Upper lobe of left lung (tissue), 6 donors: ENCODE data around the gene CIC. TPM values are rescaled to one million over a fixed set of nuclear protein-coding genes. Genes with fewer than 3 reads are reported as not detected.
A peak's percentile ranks its signal among the peaks of the same experiment; 100 is the strongest.

Source experiments
- ATAC-seq, 2 donors: fragments of 200-7000 bp; cut with Tn5 transposase; one replicate each; pipeline ENCODE4 v1.9.1; 2022; ENCODE audit warnings: mild to moderate bottlenecking in 2 of 2, moderate library complexity in 2 of 2; ENCODE audit not compliant: low FRiP score in 2 of 2
- DNase-seq, 2 donors: peaks; one replicate each; pipeline ENCODE4 v3.0.0-alpha.2; 2019 to 2020
- H3K27ac ChIP-seq, 4 donors: fragments of 200-600 bp; sonication (generic); one replicate each; pipeline ENCODE4 v1.5.1; 2016 to 2019
- H3K27me3 ChIP-seq, 4 donors: fragments of 200-600 bp; sonication (generic); one replicate each; pipeline ENCODE4 v1.5.1; 2017 to 2019
- H3K36me3 ChIP-seq, 4 donors: fragments of 200-600 bp; sonication (generic); one replicate each; pipeline ENCODE4 v1.5.1; 2016 to 2019
- H3K4me1 ChIP-seq, 4 donors: fragments of 200-600 bp; sonication (generic); one replicate each; pipeline ENCODE4 v1.5.1; 2018 to 2019
- H3K4me3 ChIP-seq, 4 donors: fragments of 200-600 bp; sonication (generic); one replicate each; pipeline ENCODE4 v1.5.1; 2017 to 2019; ENCODE audit warnings: mild to moderate bottlenecking in 2 of 4, moderate library complexity in 1 of 4
- H3K9me3 ChIP-seq, 4 donors: fragments of 200-600 bp; sonication (generic); one replicate each; pipeline ENCODE4 v1.5.1; 2018 to 2019
- CTCF ChIP-seq, 6 experiments: fragments of 450-650 bp in 4 of 6; fragments of 200-600 bp in 2 of 6; sonication (generic) in 2 of 6; IDR thresholded peaks; one replicate each; pipeline ENCODE4 v1.5.1; 2016 to 2019; ENCODE audit warnings: antibody characterized with exemption in 6 of 6
- EP300 ChIP-seq, 4 donors: sonication (generic); formaldehyde crosslinking; IDR thresholded peaks; one replicate each; pipeline ENCODE4 v1.5.1; 2017; ENCODE audit warnings: antibody characterized with exemption in 4 of 4, control low read depth in 2 of 4
- POLR2A ChIP-seq, 4 donors: fragments of 450-650 bp; IDR thresholded peaks; one replicate each; pipeline ENCODE4 v1.5.1; 2016 to 2017; ENCODE audit warnings: antibody characterized with exemption in 4 of 4, mild to moderate bottlenecking in 2 of 4
- POLR2AphosphoS5 ChIP-seq, 2 donors: sonication (generic); formaldehyde crosslinking; IDR thresholded peaks; one replicate each; pipeline ENCODE4 v1.5.1; 2017; ENCODE audit warnings: antibody characterized with exemption in 2 of 2
- WGBS, 2 donors: methylation state at CpG; one replicate each; pipeline ENCODE4 v1.1.5; 2017 to 2018; 5-methylcytosine and 5-hydroxymethylcytosine counted together
- total RNA-seq, 6 donors: library from RNA; depleted of rRNA in 4 of 6; stranded (reverse); fragments of >200 nt in 4 of 6; gene quantifications; one replicate each; pipeline versions ENCODE4 v1.1.0 to v1.2.1, GENCODE V29; 2016 to 2021
- donor health status: DM: no; HTN: no; CAD: no; lungs with moderate emphysema.
- donor health status: DM: no; HTN: yes; CAD: no; lungs with severe emphysema.

Gene CIC
- total RNA-seq, 6 donors from 2014 or later = 52.6 to 170 (median 77.7) TPM

- H3K36me3 ChIP-seq = peaks cover 2 to 22% (median 7%) of the 10 kb centered on the region in 4 donors
- peaks cover 67 to 92% (median 77%) of the 10 kb centered on the region in 4 donors for H3K4me1 ChIP-seq
- H3K27me3 ChIP-seq = no peaks in the 10 kb centered on the region
- peak overlapping the region in 3 of 4 donors; percentile 83 to 88 (median 88) for H3K4me3 ChIP-seq
- DNase-seq (no peak), ATAC-seq (no peak)
- 18 to 24% methylated on average over 6 of the region's 6 CpGs for WGBS, 2 donors
- peak overlapping the region; percentile 96 to 99 (median 96) for H3K27ac ChIP-seq
- H3K9me3 ChIP-seq = no peaks in the 10 kb centered on the region
- no peak for TF ChIP-seq POLR2A (IDR thresholded peaks at IDR 0.05)
- no peak for TF ChIP-seq CTCF (IDR thresholded peaks at IDR 0.05)
- no peak for TF ChIP-seq POLR2AphosphoS5 (IDR thresholded peaks at IDR 0.05)
- TF ChIP-seq EP300 (IDR thresholded peaks at IDR 0.05) = no peak
Measured at GRCh38 chr19:42279155-42279901, 10.3 kb downstream of the CIC start.

GRCh38 chr19:42279902-42280814, 11.1 kb downstream of the CIC start:
- Histone ChIP-seq H3K36me3 (peaks cover 0 to 13% (median 1%) of the 10 kb centered on the region in 4 donors), H3K27me3 (no peaks in the 10 kb centered on the region), H3K9me3 (no peaks in the 10 kb centered on the region), H3K27ac (peak overlapping the region; percentile 96 to 99 (median 96)), H3K4me1 (peaks cover 70 to 91% (median 79%) of the 10 kb centered on the region in 4 donors), H3K4me3 (peak overlapping the region; percentile 71 to 88 (median 86))
- ATAC-seq = peak; percentile 63 to 84
- TF ChIP-seq CTCF (IDR thresholded peaks at IDR 0.05) = peak; percentile 92 to 97 (median 95)
- peak in 1 of 4 donors; percentile 22 for TF ChIP-seq EP300 (IDR thresholded peaks at IDR 0.05)
- TF ChIP-seq POLR2AphosphoS5 (IDR thresholded peaks at IDR 0.05) = peak; percentile 50 to 72
- peak in 3 of 4 donors; percentile 19 to 52 (median 48) for TF ChIP-seq POLR2A (IDR thresholded peaks at IDR 0.05)
- peak; percentile 91 to 96 for DNase-seq
- 0 to 1% methylated on average over 23 to 72 of the region's 89 CpGs for WGBS, 2 donors

- Histone ChIP-seq H3K4me1 (peaks cover 72 to 91% (median 81%) of the 10 kb centered on the region in 4 donors), H3K36me3 (peaks cover 0 to 7% (median 0%) of the 10 kb centered on the region in 4 donors), H3K4me3 (peak overlapping the region; percentile 71 to 88 (median 86)), H3K27me3 (no peaks in the 10 kb centered on the region), H3K27ac (peak overlapping the region; percentile 96 to 99 (median 96)), H3K9me3 (no peaks in the 10 kb centered on the region)
- DNase-seq (no peak), ATAC-seq (peak in 1 of 2 donors; percentile 28)
- TF ChIP-seq POLR2A (IDR thresholded peaks at IDR 0.05) (no peak), POLR2AphosphoS5 (IDR thresholded peaks at IDR 0.05) (no peak), EP300 (IDR thresholded peaks at IDR 0.05) (no peak), CTCF (IDR thresholded peaks at IDR 0.05) (no peak)
- WGBS, 2 donors = 0 to 6% methylated on average over 7 to 15 of the region's 20 CpGs
Measured at GRCh38 chr19:42280815-42281145, 11.7 kb downstream of the CIC start.

GRCh38 chr19:42281146-42281826, 12.2 kb downstream of the CIC start:
- peaks cover 72 to 91% (median 82%) of the 10 kb centered on the region in 4 donors for H3K4me1 ChIP-seq
- DNase-seq (peak in 1 of 2 donors; percentile 88), ATAC-seq (peak in 1 of 2 donors; percentile 2)
- TF ChIP-seq POLR2AphosphoS5 (IDR thresholded peaks at IDR 0.05) (peak in 1 of 2 donors; percentile 58), POLR2A (IDR thresholded peaks at IDR 0.05) (peak in 2 of 4 donors; percentile 30 to 38), CTCF (IDR thresholded peaks at IDR 0.05) (peak in 3 of 6 experiments; percentile 6 to 21 (median 7)), EP300 (IDR thresholded peaks at IDR 0.05) (no peak)
- no peaks in the 10 kb centered on the region for H3K9me3 ChIP-seq
- no peaks in the 10 kb centered on the region for H3K27me3 ChIP-seq
- H3K36me3 ChIP-seq = peaks cover 0 to 5% (median 0%) of the 10 kb centered on the region in 4 donors
- H3K27ac ChIP-seq = peak overlapping the region; percentile 96 to 99 (median 96)
- peak overlapping the region; percentile 71 to 88 (median 86) for H3K4me3 ChIP-seq
- WGBS, 2 donors = 15 to 40% methylated on average over 2 to 15 of the region's 25 CpGs
